HAP-1 (cell line): ENCODE measurements around the gene CLCN7.

ENCODE experiments used
- DNase-seq, 2 experiments: peaks; one replicate each; pipeline ENCODE4 v3.0.0-alpha.2; 2016 to 2020; ENCODE audit warnings: low spot score in 2 of 2
- H3K27me3 ChIP-seq: fragments of 250-450 bp; sonication (Bioruptor Pico); 2 replicates; pipeline ENCODE4 v1.5.1; 2020; ENCODE audit warnings: low read depth, mild to moderate bottlenecking, moderate library complexity
- H3K36me3 ChIP-seq: fragments of 250-450 bp; sonication (Bioruptor Pico); replicated peaks from 2 replicates; pipeline ENCODE4 v1.5.1; 2020; ENCODE audit warnings: mild to moderate bottlenecking
- H3K4me1 ChIP-seq: fragments of 250-450 bp; sonication (Bioruptor Pico); 2 replicates; pipeline ENCODE4 v1.5.1; 2020; ENCODE audit warnings: mild to moderate bottlenecking
- H3K4me3 ChIP-seq: fragments of 250-450 bp; sonication (Bioruptor Pico); 2 replicates; pipeline ENCODE4 v1.5.1; 2020; ENCODE audit warnings: mild to moderate bottlenecking, moderate library complexity
- H3K9me3 ChIP-seq: fragments of 250-450 bp; sonication (Bioruptor Pico); 2 replicates; pipeline ENCODE4 v1.5.1; 2020; ENCODE audit warnings: mild to moderate bottlenecking, moderate library complexity
- in situ Hi-C: fragments of 300-500 bp; cut with MboI; formaldehyde crosslinking; loops from 3 replicates; pipeline ENCODE4 v1.14.3; 2020; ENCODE audit warnings: low sequenced_read_pairs, inconsistent platforms, mixed read lengths

Gene CLCN7

GRCh38 chr16:1474796-1475551 lies at the start of gene CLCN7:
CLCN7 (minus strand) TSS chr16:1475028; CDS start chr16:1474974, 54 bp downstream.
- peaks cover 16% of the 10 kb centered on the region for H3K4me1 ChIP-seq

GRCh38 chr16:1524366-1524765 lies 49.5 kb upstream of the CLCN7 start:
- Histone ChIP-seq H3K4me1 (no peaks in the 10 kb centered on the region), H3K9me3 (no peaks in the 10 kb centered on the region), H3K4me3 (no peak overlapping the region), H3K36me3 (no peaks in the 10 kb centered on the region), H3K27me3 (no peaks in the 10 kb centered on the region)
- in situ Hi-C loops = no loop called here
- no peak for DNase-seq

More at GRCh38 chr16:1474796-1475551, at the start of gene CLCN7:
- DNase-seq = peak; percentile 64 to 90
- in situ Hi-C loops = no loop called here
- Histone ChIP-seq H3K9me3 (no peaks in the 10 kb centered on the region), H3K4me3 (peak within 1 kb of the TSS; percentile 55), H3K36me3 (no peaks in the 10 kb centered on the region), H3K27me3 (no peaks in the 10 kb centered on the region)

- H3K4me3 ChIP-seq = no peak overlapping the region
- H3K36me3 ChIP-seq = no peaks in the 10 kb centered on the region
- DNase-seq = no peak
- no peaks in the 10 kb centered on the region for H3K4me1 ChIP-seq
- H3K9me3 ChIP-seq = no peaks in the 10 kb centered on the region
- H3K27me3 ChIP-seq = no peaks in the 10 kb centered on the region
- in situ Hi-C loops = no loop called here
Observed at GRCh38 chr16:1523581-1524245, 48.9 kb upstream of the CLCN7 start.

- DNase-seq = no peak
- Histone ChIP-seq H3K4me1 (no peaks in the 10 kb centered on the region), H3K9me3 (no peaks in the 10 kb centered on the region), H3K36me3 (no peaks in the 10 kb centered on the region), H3K27me3 (no peaks in the 10 kb centered on the region), H3K4me3 (no peak overlapping the region)
- in situ Hi-C loops = no loop called here
Observed at GRCh38 chr16:1520461-1520860, 45.6 kb upstream of the CLCN7 start.

- in situ Hi-C loops = no loop called here
- no peak for DNase-seq
- Histone ChIP-seq H3K27me3 (no peaks in the 10 kb centered on the region), H3K4me1 (no peaks in the 10 kb centered on the region), H3K4me3 (no peak overlapping the region), H3K9me3 (peaks cover 3% of the 10 kb centered on the region), H3K36me3 (no peaks in the 10 kb centered on the region)
Observed at GRCh38 chr16:1519831-1520230, 45.0 kb upstream of the CLCN7 start.

- no peaks in the 10 kb centered on the region for H3K27me3 ChIP-seq
- no peaks in the 10 kb centered on the region for H3K4me1 ChIP-seq
- H3K4me3 ChIP-seq = no peak overlapping the region
- H3K9me3 ChIP-seq = peaks cover 6% of the 10 kb centered on the region
- in situ Hi-C loops = no loop called here
- no peak for DNase-seq
- no peaks in the 10 kb centered on the region for H3K36me3 ChIP-seq
Observed at GRCh38 chr16:1518626-1519135, 43.9 kb upstream of the CLCN7 start.

- H3K4me3 ChIP-seq = no peak overlapping the region
- in situ Hi-C loops = no loop called here
- no peak for DNase-seq
- no peaks in the 10 kb centered on the region for H3K27me3 ChIP-seq
- H3K9me3 ChIP-seq = peaks cover 6% of the 10 kb centered on the region
- H3K4me1 ChIP-seq = no peaks in the 10 kb centered on the region
- H3K36me3 ChIP-seq = peaks cover 12% of the 10 kb centered on the region
Observed at GRCh38 chr16:1514507-1514906, 39.7 kb upstream of the CLCN7 start.

- H3K9me3 ChIP-seq = peaks cover 6% of the 10 kb centered on the region
- no peak for DNase-seq
- in situ Hi-C loops = no loop called here
- no peaks in the 10 kb centered on the region for H3K27me3 ChIP-seq
- no peak overlapping the region for H3K4me3 ChIP-seq
- H3K4me1 ChIP-seq = no peaks in the 10 kb centered on the region
- peaks cover 20% of the 10 kb centered on the region for H3K36me3 ChIP-seq
Observed at GRCh38 chr16:1512774-1513173, 37.9 kb upstream of the CLCN7 start.

- Histone ChIP-seq H3K4me3 (no peak overlapping the region), H3K36me3 (peaks cover 22% of the 10 kb centered on the region), H3K27me3 (no peaks in the 10 kb centered on the region), H3K4me1 (no peaks in the 10 kb centered on the region), H3K9me3 (peaks cover 6% of the 10 kb centered on the region)
- no peak for DNase-seq
- in situ Hi-C loops = no loop called here
Observed at GRCh38 chr16:1511662-1512569, 37.1 kb upstream of the CLCN7 start.

GRCh38 chr16:1510941-1511351 lies 36.1 kb upstream of the CLCN7 start:
- in situ Hi-C loops = no loop called here
- H3K36me3 ChIP-seq = peaks cover 26% of the 10 kb centered on the region
- DNase-seq = no peak
- H3K4me1 ChIP-seq = no peaks in the 10 kb centered on the region
- H3K9me3 ChIP-seq = peaks cover 6% of the 10 kb centered on the region
- H3K4me3 ChIP-seq = no peak overlapping the region
- H3K27me3 ChIP-seq = no peaks in the 10 kb centered on the region

GRCh38 chr16:1510272-1510671 lies 35.4 kb upstream of the CLCN7 start:
- no peak for DNase-seq
- H3K9me3 ChIP-seq = peaks cover 6% of the 10 kb centered on the region
- no peak overlapping the region for H3K4me3 ChIP-seq
- H3K36me3 ChIP-seq = peaks cover 29% of the 10 kb centered on the region
- in situ Hi-C loops = no loop called here
- H3K4me1 ChIP-seq = no peaks in the 10 kb centered on the region
- no peaks in the 10 kb centered on the region for H3K27me3 ChIP-seq

- H3K36me3 ChIP-seq = peaks cover 33% of the 10 kb centered on the region
- H3K9me3 ChIP-seq = 0 out of 2 replicates have a peak, but pooled peaks cover 2% of the 10 kb centered on the region
- in situ Hi-C loops = no loop called here
- no peak for DNase-seq
- H3K4me3 ChIP-seq = no peak overlapping the region
- H3K4me1 ChIP-seq = no peaks in the 10 kb centered on the region
- no peaks in the 10 kb centered on the region for H3K27me3 ChIP-seq
Observed at GRCh38 chr16:1509307-1510221, 34.7 kb upstream of the CLCN7 start.
